HCT116 (cell line): ENCODE results near the gene MEIOB. TPM values are rescaled to one million over a fixed set of nuclear protein-coding genes. Genes with fewer than 3 reads are reported as not detected.

Source experiments
- ATAC-seq: fragments of 200-7000 bp; cut with Tn5 transposase; 2 replicates; pipeline ENCODE4 v1.9.1; 2020; ENCODE audit warnings: mild to moderate bottlenecking, moderate library complexity
- BruUV-seq: library from RNA; stranded (reverse); fragments of 400-500 nt; replicated peaks from 2 replicates; lab custom pipeline; 2021; lab: Mats Ljungman, UMichigan
- CTCF ChIA-PET: fragments of 300-600 bp; sonication (Branson Sonifier 250); formaldehyde crosslinking; loops from one replicate; lab custom pipeline; 2021; ENCODE audit warnings: antibody characterized with exemption; lab: Charles Lee
- POLR2A ChIA-PET: fragments of 300-600, 350-600 bp; sonication (Branson Sonifier 250); formaldehyde crosslinking; loops from one replicate; lab custom pipeline; 2021; ENCODE audit warnings: antibody characterized with exemption; lab: Charles Lee
- RAD21 ChIA-PET, 2 experiments: fragments of 300-600 bp; sonication (Branson Sonifier 250); formaldehyde crosslinking; loops; one replicate each; lab custom pipeline; 2023; ENCODE audit warnings: low total read pairs in 2 of 2; ENCODE audit not compliant: uncharacterized antibody in 2 of 2, unreplicated experiment in 2 of 2, low non-redundant PET in 1 of 2; lab: Charles Lee
- DNase-seq: peaks from one replicate; pipeline ENCODE4 v3.0.0-alpha.2; 2010; ENCODE audit warnings: low read depth, low spot score
- H2AFZ ChIP-seq: fragments of 200-600 bp; shearing (Covaris generic), sonication (generic); 2 replicates; pipeline ENCODE4 v1.6.1; 2017; ENCODE audit warnings: low read depth, mixed run types, mixed read lengths, antibody characterized with exemption, low read length; ENCODE audit not compliant: poor library complexity, severe bottlenecking
- H3K27ac ChIP-seq: 2 replicates; pipeline ENCODE4 v1.5.1; 2012; ENCODE audit warnings: low read depth, low read length
- H3K27me3 ChIP-seq: fragments of 200-600 bp; sonication (generic); 2 replicates; pipeline ENCODE4 v1.6.1; 2016; ENCODE audit warnings: mixed run types, low read length, mixed read lengths; ENCODE audit not compliant: insufficient read depth
- H3K36me3 ChIP-seq, 2 experiments: fragments of 200-500 bp in 1 of 2; fragments of 200-600 bp in 1 of 2; sonication (Bioruptor generic) in 1 of 2; sonication (generic) in 1 of 2; 2 replicates each; pipeline versions ENCODE4 v1.5.1 to v1.6.1; 2014 to 2016; ENCODE audit warnings: low read length in 2 of 2, inconsistent platforms in 1 of 2, mixed read lengths in 1 of 2, mixed run types in 1 of 2; ENCODE audit not compliant: insufficient read depth in 2 of 2, control insufficient read depth in 1 of 2
- H3K4me1 ChIP-seq, 2 experiments: fragments of 200-600 bp in 1 of 2; sonication (generic) in 1 of 2; 2 replicates each; pipeline versions ENCODE4 v1.5.1 to v1.6.1; 2012 to 2017; ENCODE audit warnings: low read length in 2 of 2, inconsistent platforms in 1 of 2, mild to moderate bottlenecking in 1 of 2, mixed read lengths in 1 of 2, mixed run types in 1 of 2, moderate library complexity in 1 of 2; ENCODE audit not compliant: insufficient read depth in 2 of 2, control insufficient read depth in 1 of 2
- H3K4me2 ChIP-seq: fragments of 200-600 bp; sonication (generic); 2 replicates; pipeline ENCODE4 v1.6.1; 2017; ENCODE audit warnings: mixed run types, low read length, mixed read lengths
- H3K4me3 ChIP-seq, 2 experiments: fragments of 200-600 bp in 1 of 2; sonication (generic) in 1 of 2; replicated peaks in 1 of 2; 2 replicates each; pipeline ENCODE4 v1.5.1; 2011 to 2016; ENCODE audit warnings: low read length in 2 of 2, control low read depth in 1 of 2, low read depth in 1 of 2, mild to moderate bottlenecking in 1 of 2, mixed read lengths in 1 of 2, mixed run types in 1 of 2
- H3K79me2 ChIP-seq: fragments of 200-600 bp; sonication (generic); 2 replicates; pipeline ENCODE4 v1.6.1; 2017; ENCODE audit warnings: mild to moderate bottlenecking, mixed run types, low read length, moderate library complexity, mixed read lengths; ENCODE audit not compliant: insufficient read depth
- H3K9ac ChIP-seq: fragments of 200-600 bp; sonication (generic); 2 replicates; pipeline ENCODE4 v1.6.1; 2016; ENCODE audit warnings: low read length, mixed read lengths
- H3K9me2 ChIP-seq: fragments of 200-600 bp; sonication (generic), shearing (Covaris generic); 2 replicates; pipeline ENCODE4 v1.6.1; 2017; ENCODE audit warnings: mixed run types, mild to moderate bottlenecking, moderate library complexity; ENCODE audit not compliant: insufficient read depth
- H3K9me3 ChIP-seq, 2 experiments: fragments of 200-500 bp in 1 of 2; fragments of 200-600 bp in 1 of 2; sonication (Bioruptor generic) in 1 of 2; sonication (generic) in 1 of 2; 2 replicates each; pipeline ENCODE4 v1.6.1; 2014 to 2017; ENCODE audit warnings: low read length in 2 of 2, mixed read lengths in 2 of 2, inconsistent platforms in 1 of 2, low read depth in 1 of 2, mild to moderate bottlenecking in 1 of 2, mixed run types in 1 of 2, moderate library complexity in 1 of 2; ENCODE audit not compliant: control insufficient read depth in 1 of 2, insufficient read depth in 1 of 2
- H4K20me1 ChIP-seq: fragments of 200-600 bp; sonication (generic), shearing (Covaris generic); 2 replicates; pipeline ENCODE4 v1.6.1; 2017; ENCODE audit warnings: mixed run types, mild to moderate bottlenecking, moderate library complexity; ENCODE audit not compliant: insufficient read depth
- ELF1 ChIP-seq: IDR thresholded peaks from 2 replicates; pipeline ENCODE4 v1.6.1; 2012; ENCODE audit warnings: low read depth, borderline replicate concordance
- FOSL1 ChIP-seq: IDR thresholded peaks from 2 replicates; pipeline ENCODE4 v1.6.1; 2012; ENCODE audit warnings: low read depth
- POLR2A ChIP-seq: IDR thresholded peaks from 2 replicates; pipeline ENCODE4 v1.7.0; 2011; ENCODE audit warnings: borderline replicate concordance; ENCODE audit not compliant: insufficient read depth, insufficient read length; ENCODE audit errors: extremely low read depth
- POLR2AphosphoS5 ChIP-seq: IDR thresholded peaks from 2 replicates; pipeline ENCODE4 v1.6.1; 2011; ENCODE audit warnings: mild to moderate bottlenecking, low read depth, low read length, moderate library complexity
- REST ChIP-seq: IDR thresholded peaks from 2 replicates; pipeline ENCODE4 v1.6.1; 2012; ENCODE audit warnings: low read depth
- SIN3A ChIP-seq: IDR thresholded peaks from 2 replicates; pipeline ENCODE4 v1.6.1; 2012; ENCODE audit warnings: low read depth
- TCF7L2 ChIP-seq: IDR thresholded peaks from 2 replicates; pipeline ENCODE4 v1.7.0; 2011; ENCODE audit warnings: borderline replicate concordance, inconsistent platforms; ENCODE audit not compliant: insufficient read depth, insufficient read length; ENCODE audit errors: extremely low read depth
- intact Hi-C: fragments of 100-400 bp; cut with micrococcal nuclease; formaldehyde crosslinking; loops from 2 replicates; pipeline ENCODE4 v1.10.0; 2022
- total RNA-seq: library from RNA; stranded (reverse); gene quantifications from one replicate; pipeline ENCODE4 v1.2.1, GENCODE V29; 2021; ENCODE audit not compliant: unreplicated experiment

Gene MEIOB
- total RNA-seq, 1 experiment from 2014 or later: 0.59 TPM

GRCh38 chr16:1887711-1888354 is 15.9 kb upstream of the MEIOB start:
- intact Hi-C loops: no loop called here
- no peaks in the 10 kb centered on the region for H3K36me3 ChIP-seq
- POLR2A ChIA-PET: no interaction called here
- no peaks in the 10 kb centered on the region for H3K9me3 ChIP-seq
- no peak overlapping the region for H3K27ac ChIP-seq
- H3K9me2 ChIP-seq: no peaks in the 10 kb centered on the region
- H3K4me2 ChIP-seq: no peak overlapping the region
- peaks cover 10% of the 10 kb centered on the region; the same call in 1 of the 2 replicates for H3K27me3 ChIP-seq
- no TSS peak for BruUV-seq
- CTCF ChIA-PET: no interaction called here
- TF ChIP-seq POLR2A: no peak
- no peak for TF ChIP-seq ELF1
- no peak for TF ChIP-seq SIN3A
- H3K4me3 ChIP-seq: no peak overlapping the region
- RAD21 ChIA-PET: interaction anchor here in 1 of 2 experiments (0.6 kb wide), 1 partner anchor 52 kb away, joined by 3 read pairs; no protein-coding TSS in a partner anchor
- H2AFZ ChIP-seq: no peak overlapping the region
- DNase-seq (no peak), ATAC-seq (no peak)
- no peaks in the 10 kb centered on the region for H3K79me2 ChIP-seq
- no peaks in the 10 kb centered on the region for H4K20me1 ChIP-seq
- H3K4me1 ChIP-seq: no peaks in the 10 kb centered on the region; a peak in 1 of 4 replicates
- no peak overlapping the region for H3K9ac ChIP-seq

GRCh38 chr16:1884889-1885288 is 12.9 kb upstream of the MEIOB start:
- intact Hi-C loops: no loop called here
- no peak overlapping the region for H3K4me2 ChIP-seq
- RAD21 ChIA-PET: no interaction called here
- ATAC-seq (peak; percentile 52; the same call in 1 of the 2 replicates), DNase-seq (no peak)
- no peak overlapping the region for H3K9ac ChIP-seq
- H3K4me3 ChIP-seq: no peak overlapping the region
- BruUV-seq: no TSS peak
- H3K4me1 ChIP-seq: no peaks in the 10 kb centered on the region; a peak in 1 of 4 replicates
- no peaks in the 10 kb centered on the region for H3K27me3 ChIP-seq
- H3K27ac ChIP-seq: no peak overlapping the region
- no peaks in the 10 kb centered on the region for H3K79me2 ChIP-seq
- H3K9me2 ChIP-seq: no peaks in the 10 kb centered on the region
- no peaks in the 10 kb centered on the region for H3K36me3 ChIP-seq
- H2AFZ ChIP-seq: no peak overlapping the region
- no peaks in the 10 kb centered on the region for H4K20me1 ChIP-seq
- POLR2A ChIA-PET: interaction anchor here (1.1 kb wide), 1 partner anchor 77 kb away, joined by 3 read pairs; no protein-coding TSS in a partner anchor
- H3K9me3 ChIP-seq: no peaks in the 10 kb centered on the region
- no peak for TF ChIP-seq FOSL1
- TF ChIP-seq TCF7L2: no peak
- no peak for TF ChIP-seq SIN3A
- no peak for TF ChIP-seq ELF1
- no peak for TF ChIP-seq REST
- TF ChIP-seq POLR2AphosphoS5: no peak
- CTCF ChIA-PET: no interaction called here
